ENCODE results near the gene EPX. TPM values are rescaled to one million over a fixed set of nuclear protein-coding genes. Genes with fewer than 3 reads are reported as not detected.

EPX gene
- total RNA-seq, 2 donors from 2014 or later, result not detected

- DNase-seq (no peak), ATAC-seq (no peak)
- intact Hi-C loops (cut with DNase I, micrococcal nuclease), result no loop called here
These were observed 53.7 kb downstream of the EPX start for GRCh38 chr17:58246104-58246740.

GRCh38 chr17:58246781-58247180 is 54.3 kb downstream of the EPX start:
- intact Hi-C loops (cut with DNase I, micrococcal nuclease), result no loop called here
- ATAC-seq (no peak), DNase-seq (no peak)

GRCh38 chr17:58247511-58248363 is 55.2 kb downstream of the EPX start:
- intact Hi-C loops (cut with DNase I, micrococcal nuclease), result no loop called here
- no peak for ATAC-seq

GRCh38 chr17:58248955-58249269 is 56.4 kb downstream of the EPX start:
- ATAC-seq (no peak), DNase-seq (no peak)
- intact Hi-C loops (cut with DNase I, micrococcal nuclease), result no loop called here

More at GRCh38 chr17:58247511-58248363, 55.2 kb downstream of the EPX start:
- DNase-seq, result no peak

GRCh38 chr17:58249270-58250133 is 57.0 kb downstream of the EPX start:
- peak; percentile 88 for ATAC-seq
- intact Hi-C loops (cut with DNase I, micrococcal nuclease), result no loop called here

GRCh38 chr17:58250344-58251011 is 58.0 kb downstream of the EPX start:
- ATAC-seq (no peak), DNase-seq (no peak)
- intact Hi-C loops (cut with DNase I, micrococcal nuclease), result no loop called here

More at GRCh38 chr17:58249270-58250133, 57.0 kb downstream of the EPX start:
- DNase-seq, result peak; percentile 35 to 63

GRCh38 chr17:58252141-58252540 is 59.6 kb downstream of the EPX start:
- ATAC-seq, result no peak
- intact Hi-C loops (cut with DNase I, micrococcal nuclease), result no loop called here
- DNase-seq, result no peak

GRCh38 chr17:58253082-58253481 is 60.6 kb downstream of the EPX start:
- intact Hi-C loops (cut with DNase I, micrococcal nuclease), result no loop called here
- DNase-seq (no peak), ATAC-seq (no peak)

Other genes with a start within 250 kb of the EPX start
- gene CUEDC1, start 237.3 kb upstream of the EPX start, total RNA-seq, result 10 to 100 TPM; 16.5 to 29.6 TPM
- 10 to 100 TPM; 38.9 to 53.3 TPM for gene VEZF1, start 204.5 kb upstream of the EPX start, total RNA-seq
- gene SRSF1, start 185.5 kb upstream of the EPX start, total RNA-seq, result 100 to 1,000 TPM; 148 to 159 TPM
- gene DYNLL2, start 109.3 kb upstream of the EPX start, total RNA-seq, result 10 to 100 TPM; 35.0 to 35.9 TPM
- not detected for gene OR4D1, start 44.3 kb upstream of the EPX start, total RNA-seq
- not detected for gene OR4D2, start 25.7 kb upstream of the EPX start, total RNA-seq
- 10 to 100 TPM; 12.5 to 15.0 TPM for gene MKS1, start 26.5 kb downstream of the EPX start, total RNA-seq
- not detected for gene LPO, start 45.9 kb downstream of the EPX start, total RNA-seq
- under 1 TPM in 1 of 2 donors, not detected in 1; 0.45 TPM for gene MPO, start 88.2 kb downstream of the EPX start, total RNA-seq
- gene TSPOAP1, start 136.1 kb downstream of the EPX start, total RNA-seq, result 1 to 10 TPM; 6.1 to 7.9 TPM
- 10 to 100 TPM; 58.1 to 63.0 TPM for gene SUPT4H1, start 159.5 kb downstream of the EPX start, total RNA-seq
- gene RNF43, start 224.8 kb downstream of the EPX start, total RNA-seq, result 10 to 100 TPM; 37.3 to 50.5 TPM

Data from left colon (tissue), 2 donors.